H9 (cell line): ENCODE measurements around the gene OR2T33. TPM values are rescaled to one million over a fixed set of nuclear protein-coding genes. Genes with fewer than 3 reads are reported as not detected.

Experiments
- DNase-seq: peaks from one replicate; pipeline ENCODE4 v3.0.0-alpha.2; 2017
- H2AFZ ChIP-seq: one replicate; pipeline ENCODE4 v1.6.1; 2013; ENCODE audit warnings: mild to moderate bottlenecking, low read length, control low read depth, moderate library complexity
- H2AK5ac ChIP-seq: 2 replicates; pipeline ENCODE4 v1.6.1; 2013; ENCODE audit warnings: low read length, control low read depth, mixed read lengths; ENCODE audit not compliant: insufficient read length
- H2BK120ac ChIP-seq: one replicate; pipeline ENCODE4 v1.6.1; 2013; ENCODE audit warnings: low read depth, mild to moderate bottlenecking, low read length, control low read depth, inconsistent platforms; ENCODE audit not compliant: poor library complexity, severe bottlenecking
- H2BK12ac ChIP-seq: 2 replicates; pipeline ENCODE4 v1.6.1; 2013; ENCODE audit warnings: low read length, control low read depth, mixed read lengths, low read depth; ENCODE audit not compliant: insufficient read length
- H2BK15ac ChIP-seq: 2 replicates; pipeline ENCODE4 v1.6.1; 2013; ENCODE audit warnings: low read depth, low read length, control low read depth
- H2BK20ac ChIP-seq: one replicate; pipeline ENCODE4 v1.6.1; 2013; ENCODE audit warnings: low read depth, mild to moderate bottlenecking, low read length, control low read depth, inconsistent platforms; ENCODE audit not compliant: poor library complexity, severe bottlenecking
- H2BK5ac ChIP-seq: 2 replicates; pipeline ENCODE4 v1.6.1; 2013; ENCODE audit warnings: low read length, control low read depth, mixed read lengths; ENCODE audit not compliant: insufficient read length
- H3K14ac ChIP-seq: 2 replicates; pipeline ENCODE4 v1.6.1; 2013; ENCODE audit warnings: low read length, control low read depth; ENCODE audit not compliant: insufficient read depth
- H3K18ac ChIP-seq: 2 replicates; pipeline ENCODE4 v1.6.1; 2013; ENCODE audit warnings: low read depth, mild to moderate bottlenecking, mixed read lengths, low read length, control low read depth; ENCODE audit not compliant: insufficient read length
- H3K23ac ChIP-seq: 2 replicates; pipeline ENCODE4 v1.6.1; 2013; ENCODE audit warnings: low read length, control low read depth, mixed read lengths, low read depth; ENCODE audit not compliant: insufficient read length
- H3K23me2 ChIP-seq: 2 replicates; pipeline ENCODE4 v1.6.1; 2013; ENCODE audit warnings: low read depth, mild to moderate bottlenecking, mixed read lengths, low read length, control low read depth; ENCODE audit not compliant: insufficient read length, poor library complexity, severe bottlenecking
- H3K27ac ChIP-seq: 2 replicates; pipeline ENCODE4 v1.5.1; 2013; ENCODE audit warnings: low read length, control low read depth, mixed read lengths, low read depth; ENCODE audit not compliant: insufficient read length
- H3K27me3 ChIP-seq: 2 replicates; pipeline ENCODE4 v1.6.1; 2013; ENCODE audit warnings: low read length, control low read depth, inconsistent platforms; ENCODE audit not compliant: insufficient read depth
- H3K4ac ChIP-seq: 2 replicates; pipeline ENCODE4 v1.6.1; 2013; ENCODE audit warnings: low read depth, mild to moderate bottlenecking, control low read depth, inconsistent platforms, low read length, moderate library complexity
- H3K4me1 ChIP-seq: 2 replicates; pipeline ENCODE4 v1.6.1; 2013; ENCODE audit warnings: low read length, control low read depth, inconsistent platforms; ENCODE audit not compliant: insufficient read depth
- H3K4me2 ChIP-seq: 2 replicates; pipeline ENCODE4 v1.6.1; 2013; ENCODE audit warnings: low read length, control low read depth, mixed read lengths; ENCODE audit not compliant: insufficient read length, insufficient read depth
- H3K56ac ChIP-seq: 2 replicates; pipeline ENCODE4 v1.6.1; 2013; ENCODE audit warnings: low read depth, mild to moderate bottlenecking, mixed read lengths, low read length, control low read depth; ENCODE audit not compliant: insufficient read length
- H3K79me1 ChIP-seq: 2 replicates; pipeline ENCODE4 v1.6.1; 2013; ENCODE audit warnings: low read depth, mild to moderate bottlenecking, moderate library complexity, low read length, control low read depth, inconsistent platforms; ENCODE audit not compliant: insufficient read depth, poor library complexity, severe bottlenecking
- H3K79me2 ChIP-seq: 2 replicates; pipeline ENCODE4 v1.6.1; 2013; ENCODE audit warnings: low read length, control low read depth, inconsistent platforms; ENCODE audit not compliant: insufficient read depth
- H3K9ac ChIP-seq: 2 replicates; pipeline ENCODE4 v1.6.1; 2013; ENCODE audit warnings: low read length, control low read depth, mixed read lengths; ENCODE audit not compliant: insufficient read length; ENCODE audit errors: extremely low read depth
- H3K9me3 ChIP-seq: one replicate; pipeline ENCODE4 v1.6.1; 2013; ENCODE audit warnings: low read depth, low read length, inconsistent platforms; ENCODE audit not compliant: control insufficient read depth
- H3T11ph ChIP-seq: one replicate; pipeline ENCODE4 v1.6.1; 2013; ENCODE audit warnings: mild to moderate bottlenecking, low read length, control low read depth, inconsistent platforms
- H4K20me1 ChIP-seq: one replicate; pipeline ENCODE4 v1.6.1; 2013; ENCODE audit not compliant: control insufficient read depth, insufficient read length, insufficient read depth
- H4K5ac ChIP-seq: 2 replicates; pipeline ENCODE4 v1.6.1; 2013; ENCODE audit warnings: low read depth, mild to moderate bottlenecking, mixed read lengths, low read length, control low read depth; ENCODE audit not compliant: insufficient read length
- H4K8ac ChIP-seq: replicated peaks from 2 replicates; pipeline ENCODE4 v1.6.1; 2013; ENCODE audit warnings: low read length, control low read depth, mixed read lengths, low read depth; ENCODE audit not compliant: insufficient read length
- H4K91ac ChIP-seq: 2 replicates; pipeline ENCODE4 v1.6.1; 2013; ENCODE audit warnings: low read depth, mild to moderate bottlenecking, moderate library complexity, mixed read lengths, low read length, control low read depth; ENCODE audit not compliant: insufficient read length
- H3K27ac Mint-ChIP-seq, 3 experiments: 2 replicates in 2 of 3; 3 replicates in 1 of 3; pipeline ENCODE4 v1.8.0; 2020 to 2021; ENCODE audit warnings: mixed read lengths in 3 of 3, mild to moderate bottlenecking in 1 of 3, moderate library complexity in 1 of 3
- H3K27me3 Mint-ChIP-seq: 2 replicates; pipeline ENCODE4 v1.8.0; 2021; ENCODE audit warnings: low read depth, mild to moderate bottlenecking, moderate library complexity, mixed read lengths
- H3K36me3 Mint-ChIP-seq, 3 experiments: 2 replicates in 2 of 3; 3 replicates in 1 of 3; pipeline ENCODE4 v1.8.0; 2020 to 2021; ENCODE audit warnings: low read depth in 3 of 3, mixed read lengths in 3 of 3; ENCODE audit not compliant: insufficient read depth in 1 of 3
- H3K4me1 Mint-ChIP-seq, 2 experiments: 2 replicates each; pipeline ENCODE4 v1.8.0; 2020; ENCODE audit warnings: mixed read lengths in 2 of 2
- H3K4me3 Mint-ChIP-seq, 2 experiments: 2 replicates in 1 of 2; 3 replicates in 1 of 2; pipeline ENCODE4 v1.8.0; 2020 to 2021; ENCODE audit warnings: mild to moderate bottlenecking in 2 of 2, mixed read lengths in 2 of 2, moderate library complexity in 1 of 2
- H3K9me3 Mint-ChIP-seq, 2 experiments: 2 replicates in 1 of 2; 3 replicates in 1 of 2; pipeline ENCODE4 v1.8.0; 2020; ENCODE audit warnings: mild to moderate bottlenecking in 2 of 2, mixed read lengths in 2 of 2, moderate library complexity in 1 of 2
- CTCF ChIP-seq: fragments of 200-600 bp; sonication (generic); conservative IDR thresholded peaks from 3 replicates; pipeline ENCODE4 v1.8.0; 2021; ENCODE audit warnings: antibody characterized with exemption, mild to moderate bottlenecking
- WGBS: extraction: QIAGEN DNeasy Blood & Tissue Kit; methylation state at CpG from one replicate; pipeline ENCODE4 v1.1.7; 2013; ENCODE audit warnings: missing lambda C conversion rate, low lambda C conversion rate, mixed read lengths; ENCODE audit not compliant: insufficient read length; ENCODE audit errors: extremely low coverage; 5-methylcytosine and 5-hydroxymethylcytosine counted together
- total RNA-seq: library from RNA; stranded (reverse); gene quantifications from 2 replicates; pipeline ENCODE4 v1.2.1, GENCODE V29; 2021

Gene OR2T33
- total RNA-seq, 1 experiment from 2014 or later: not detected

GRCh38 chr1:248239478-248239877 is 38.3 kb downstream of the OR2T33 start:
- no peak overlapping the region for H3K14ac ChIP-seq
- no peak overlapping the region for H4K8ac ChIP-seq
- H3K9me3 ChIP-seq: peaks cover 72% of the 10 kb centered on the region
- no peak overlapping the region for H3K4me2 ChIP-seq
- H3K27me3 Mint-ChIP-seq: peaks cover 7% of the 10 kb centered on the region
- no peak overlapping the region for H2AFZ ChIP-seq
- no peak overlapping the region for H2BK5ac ChIP-seq
- no peak overlapping the region for H3K23ac ChIP-seq
- no peak overlapping the region for H3K4ac ChIP-seq
- H3T11ph ChIP-seq: no peak overlapping the region
- no peak overlapping the region for H2BK15ac ChIP-seq
- no peaks in the 10 kb centered on the region for H3K23me2 ChIP-seq
- peaks cover 3 to 42% (median 14%) of the 10 kb centered on the region in 3 experiments; a peak in 6 of 7 replicates for H3K36me3 Mint-ChIP-seq
- H3K79me1 ChIP-seq: no peaks in the 10 kb centered on the region
- no peak overlapping the region for H3K27ac Mint-ChIP-seq
- H3K27me3 ChIP-seq: no peaks in the 10 kb centered on the region
- no peak overlapping the region for H3K4me3 Mint-ChIP-seq
- H3K4me1 ChIP-seq: no peaks in the 10 kb centered on the region
- H4K20me1 ChIP-seq: no peaks in the 10 kb centered on the region
- TF ChIP-seq CTCF: no peak
- H2BK20ac ChIP-seq: no peak overlapping the region
- no peak overlapping the region for H3K18ac ChIP-seq
- no peak overlapping the region for H2BK12ac ChIP-seq
- no peak overlapping the region for H3K9ac ChIP-seq
- no peak overlapping the region for H2AK5ac ChIP-seq
- H3K9me3 Mint-ChIP-seq: peaks cover 89% of the 10 kb centered on the region in 2 experiments
- H3K79me2 ChIP-seq: no peaks in the 10 kb centered on the region
- no peak overlapping the region for H3K27ac ChIP-seq
- H4K5ac ChIP-seq: no peak overlapping the region
- H3K4me1 Mint-ChIP-seq: no peaks in the 10 kb centered on the region
- H4K91ac ChIP-seq: no peak overlapping the region
- no peak for DNase-seq
- no peak overlapping the region for H2BK120ac ChIP-seq
- WGBS: no CpG with 5 or more reads among the region's 9 CpGs
- no peak overlapping the region for H3K56ac ChIP-seq
